Natural killer cell (primary cell): ENCODE results near the gene CYP4F12. TPM values are rescaled to one million over a fixed set of nuclear protein-coding genes. Genes with fewer than 3 reads are reported as not detected.

ENCODE experiments used
- ATAC-seq, 3 donors: fragments of 150-1000 bp in 2 of 3; fragments of 200-7000 bp in 1 of 3; cut with Tn5 transposase; 1 replicate in 1 of 3; 2 replicates in 2 of 3; pipeline ENCODE4 v1.10.0; 2021; ENCODE audit warnings: mild to moderate bottlenecking in 2 of 3, moderate library complexity in 2 of 3
- DNase-seq, 2 donors: peaks; one replicate each; pipeline versions ENCODE4 v3.0.0 to v3.0.0-alpha.2; 2013 to 2021; ENCODE audit warnings: mixed read lengths in 1 of 2
- H3K27ac ChIP-seq: one replicate; pipeline ENCODE4 v1.5.1; 2013; ENCODE audit warnings: mild to moderate bottlenecking, low read length
- H3K27me3 ChIP-seq: one replicate; pipeline ENCODE4 v1.6.1; 2013; ENCODE audit warnings: low read length; ENCODE audit not compliant: control insufficient read depth, insufficient read depth
- H3K36me3 ChIP-seq: one replicate; pipeline ENCODE4 v1.6.1; 2013; ENCODE audit warnings: low read length; ENCODE audit not compliant: control insufficient read depth, insufficient read depth
- H3K4me1 ChIP-seq: one replicate; pipeline ENCODE4 v1.6.1; 2013; ENCODE audit warnings: low read length; ENCODE audit not compliant: control insufficient read depth, insufficient read depth
- H3K4me3 ChIP-seq: one replicate; pipeline ENCODE4 v1.5.1; 2013; ENCODE audit warnings: low read length
- H3K9me3 ChIP-seq: one replicate; pipeline ENCODE4 v1.6.1; 2013; ENCODE audit warnings: low read length; ENCODE audit not compliant: control insufficient read depth, insufficient read depth
- H3K27ac Mint-ChIP-seq, 2 donors: one replicate each; pipeline ENCODE4 v1.8.0; 2022; ENCODE audit warnings: mild to moderate bottlenecking in 2 of 2, mixed read lengths in 2 of 2, moderate library complexity in 1 of 2
- H3K27me3 Mint-ChIP-seq, 2 donors: one replicate each; pipeline ENCODE4 v1.8.0; 2022; ENCODE audit warnings: low read depth in 2 of 2, mixed read lengths in 2 of 2
- H3K36me3 Mint-ChIP-seq: one replicate; pipeline ENCODE4 v1.8.0; 2022; ENCODE audit warnings: mixed read lengths
- H3K4me1 Mint-ChIP-seq, 2 donors: one replicate each; pipeline ENCODE4 v1.8.0; 2022; ENCODE audit warnings: mixed read lengths in 2 of 2
- H3K4me3 Mint-ChIP-seq: one replicate; pipeline ENCODE4 v1.8.0; 2022; ENCODE audit warnings: mild to moderate bottlenecking, moderate library complexity, mixed read lengths
- H3K9me3 Mint-ChIP-seq, 2 donors: one replicate each; pipeline ENCODE4 v1.8.0; 2022; ENCODE audit warnings: mixed read lengths in 2 of 2
- WGBS: methylation state at CpG from one replicate; pipeline ENCODE4 v1.1.7; 2013; ENCODE audit warnings: missing lambda C conversion rate; ENCODE audit not compliant: insufficient coverage; 5-methylcytosine and 5-hydroxymethylcytosine counted together
- intact Hi-C: fragments of 100-400 bp; cut with micrococcal nuclease; formaldehyde crosslinking; loops from one replicate; pipeline ENCODE4 v1.14.2; 2022
- total RNA-seq, 4 donors: library from RNA; stranded (reverse); fragments of 120-200 nt in 1 of 4; gene quantifications; one replicate each; pipeline versions ENCODE4 v1.2.3 to v1.2.4, GENCODE V29; 2013 to 2022
- TF ChIP-seq, protein P1 (sequence below): fragments of 200-600 bp; IDR thresholded peaks from one replicate; pipeline ENCODE4 v1.8.0; 2022; ENCODE audit warnings: antibody characterized with exemption

CYP4F12 gene
- total RNA-seq, 3 donors from 2014 or later (not counting 1 experiment from before 2014, with no cell fraction given), result 0.43 to 3.9 TPM; not detected in 1

DNA sequence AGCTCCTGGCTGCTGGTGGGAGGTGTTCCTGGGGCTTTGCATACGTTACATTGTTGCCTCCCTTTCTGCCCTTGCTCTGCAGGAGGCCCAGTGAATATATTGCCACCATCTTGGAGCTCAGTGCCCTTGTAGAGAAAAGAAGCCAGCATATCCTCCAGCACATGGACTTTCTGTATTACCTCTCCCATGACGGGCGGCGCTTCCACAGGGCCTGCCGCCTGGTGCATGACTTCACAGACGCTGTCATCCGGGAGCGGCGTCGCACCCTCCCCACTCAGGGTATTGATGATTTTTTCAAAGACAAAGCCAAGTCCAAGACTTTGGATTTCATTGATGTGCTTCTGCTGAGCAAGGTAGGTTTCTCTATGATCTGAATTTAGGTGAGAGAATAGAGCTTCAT is 10.5 kb downstream of the CYP4F12 start:
- peaks cover 3% of the 10 kb centered on the region for H3K36me3 Mint-ChIP-seq
- 82% methylated on average over 10 of the region's 10 CpGs for WGBS
- no peak for ATAC-seq

DNA sequence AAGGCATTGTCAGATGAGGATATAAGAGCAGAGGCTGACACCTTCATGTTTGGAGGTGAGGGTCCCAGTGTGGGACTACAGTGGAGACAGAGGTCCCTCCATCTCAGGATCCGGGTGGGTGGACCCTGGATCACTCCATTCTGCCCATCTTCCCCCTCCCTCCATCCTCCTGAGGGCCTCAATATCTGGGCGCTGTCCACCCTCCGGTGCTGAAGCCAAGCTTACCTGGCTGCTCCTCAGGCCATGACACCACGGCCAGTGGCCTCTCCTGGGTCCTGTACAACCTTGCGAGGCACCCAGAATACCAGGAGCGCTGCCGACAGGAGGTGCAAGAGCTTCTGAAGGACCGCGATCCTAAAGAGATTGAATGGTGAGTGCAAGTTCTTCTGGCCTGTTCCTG is 11.9 kb downstream of the CYP4F12 start:
- peaks cover 5% of the 10 kb centered on the region for H3K36me3 Mint-ChIP-seq
- peaks cover 22 to 56% of the 10 kb centered on the region in 2 donors for H3K27me3 Mint-ChIP-seq
- no peak overlapping the region for H3K27ac Mint-ChIP-seq
- H3K4me3 ChIP-seq, result no peak overlapping the region
- no peak overlapping the region for H3K4me3 Mint-ChIP-seq
- TF ChIP-seq, protein P1, sequence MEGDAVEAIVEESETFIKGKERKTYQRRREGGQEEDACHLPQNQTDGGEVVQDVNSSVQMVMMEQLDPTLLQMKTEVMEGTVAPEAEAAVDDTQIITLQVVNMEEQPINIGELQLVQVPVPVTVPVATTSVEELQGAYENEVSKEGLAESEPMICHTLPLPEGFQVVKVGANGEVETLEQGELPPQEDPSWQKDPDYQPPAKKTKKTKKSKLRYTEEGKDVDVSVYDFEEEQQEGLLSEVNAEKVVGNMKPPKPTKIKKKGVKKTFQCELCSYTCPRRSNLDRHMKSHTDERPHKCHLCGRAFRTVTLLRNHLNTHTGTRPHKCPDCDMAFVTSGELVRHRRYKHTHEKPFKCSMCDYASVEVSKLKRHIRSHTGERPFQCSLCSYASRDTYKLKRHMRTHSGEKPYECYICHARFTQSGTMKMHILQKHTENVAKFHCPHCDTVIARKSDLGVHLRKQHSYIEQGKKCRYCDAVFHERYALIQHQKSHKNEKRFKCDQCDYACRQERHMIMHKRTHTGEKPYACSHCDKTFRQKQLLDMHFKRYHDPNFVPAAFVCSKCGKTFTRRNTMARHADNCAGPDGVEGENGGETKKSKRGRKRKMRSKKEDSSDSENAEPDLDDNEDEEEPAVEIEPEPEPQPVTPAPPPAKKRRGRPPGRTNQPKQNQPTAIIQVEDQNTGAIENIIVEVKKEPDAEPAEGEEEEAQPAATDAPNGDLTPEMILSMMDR, result no peak
- no peaks in the 10 kb centered on the region for H3K4me1 ChIP-seq
- WGBS, result 29% methylated on average over 9 of the region's 9 CpGs
- intact Hi-C loops, result no loop called here
- peaks cover 0 to 2% of the 10 kb centered on the region in 2 donors for H3K9me3 Mint-ChIP-seq
- ATAC-seq (no peak), DNase-seq (no peak)
- no peaks in the 10 kb centered on the region for H3K4me1 Mint-ChIP-seq
- no peaks in the 10 kb centered on the region for H3K27me3 ChIP-seq
- no peaks in the 10 kb centered on the region for H3K36me3 ChIP-seq
- no peak overlapping the region for H3K27ac ChIP-seq
- no peaks in the 10 kb centered on the region for H3K9me3 ChIP-seq

More for the DNA sequence above, 10.5 kb downstream of the CYP4F12 start:
- Mint-ChIP-seq H3K4me1 (no peaks in the 10 kb centered on the region), H3K27me3 (peaks cover 22 to 52% of the 10 kb centered on the region in 2 donors), H3K9me3 (peaks cover 0 to 2% of the 10 kb centered on the region in 2 donors), H3K27ac (no peak overlapping the region), H3K4me3 (no peak overlapping the region)
- DNase-seq, result no peak
- no peak overlapping the region for H3K27ac ChIP-seq
- no peaks in the 10 kb centered on the region for H3K4me1 ChIP-seq
- intact Hi-C loops, result no loop called here
- no peaks in the 10 kb centered on the region for H3K9me3 ChIP-seq
- H3K27me3 ChIP-seq, result no peaks in the 10 kb centered on the region
- no peaks in the 10 kb centered on the region for H3K36me3 ChIP-seq
- no peak overlapping the region for H3K4me3 ChIP-seq
- TF ChIP-seq, protein P1, result no peak

DNA sequence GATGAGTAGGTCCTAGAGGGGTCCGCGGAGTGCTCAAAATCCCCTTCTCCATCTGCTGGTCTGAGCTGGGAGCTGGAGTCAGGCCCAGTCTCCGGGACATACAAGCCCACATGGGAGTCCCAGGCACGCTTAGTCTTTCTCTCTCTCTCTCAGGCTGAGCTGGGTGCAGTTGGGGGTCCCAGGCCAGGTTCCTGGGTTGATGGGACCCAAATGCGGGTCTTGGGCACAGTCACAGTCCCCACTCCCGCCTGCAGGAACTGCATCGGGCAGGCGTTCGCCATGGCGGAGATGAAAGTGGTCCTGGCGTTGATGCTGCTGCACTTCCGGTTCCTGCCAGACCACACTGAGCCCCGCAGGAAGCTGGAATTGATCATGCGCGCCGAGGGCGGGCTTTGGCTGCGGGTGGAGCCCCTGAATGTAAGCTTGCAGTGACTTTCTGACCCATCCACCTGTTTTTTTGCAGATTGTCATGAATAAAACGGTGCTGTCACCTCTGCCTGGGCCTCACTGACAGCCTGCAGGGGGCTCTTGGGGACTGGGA is 23.8 kb downstream of the CYP4F12 start:
- no peak overlapping the region for H3K27ac Mint-ChIP-seq
- H3K4me3 Mint-ChIP-seq, result no peak overlapping the region
- Histone ChIP-seq H3K4me3 (no peak overlapping the region), H3K36me3 (no peaks in the 10 kb centered on the region), H3K4me1 (no peaks in the 10 kb centered on the region), H3K9me3 (no peaks in the 10 kb centered on the region), H3K27ac (no peak overlapping the region), H3K27me3 (peaks cover 6% of the 10 kb centered on the region)
- TF ChIP-seq, protein P1, result no peak
- no peaks in the 10 kb centered on the region for H3K4me1 Mint-ChIP-seq
- H3K27me3 Mint-ChIP-seq, result peaks cover 30 to 33% of the 10 kb centered on the region in 2 donors
- ATAC-seq (no peak), DNase-seq (no peak)
- intact Hi-C loops, result no loop called here
- H3K36me3 Mint-ChIP-seq, result no peaks in the 10 kb centered on the region
- WGBS, result 68% methylated on average over 19 of the region's 19 CpGs
- no peaks in the 10 kb centered on the region for H3K9me3 Mint-ChIP-seq
